Stimulated activated naive CD8-positive, alpha-beta T cell treated with anti-CD3 and anti-CD28 coated beads, Interleukin-15, amount 100 ng/mL, for 72 hours (primary cell): ENCODE results near the gene MTARC2.
A peak's percentile ranks its signal among the peaks of the same experiment; 100 is the strongest.
"Not testable (repeated sequence)": the region's sequence is repeated elsewhere in the genome, so short reads cannot be mapped to it uniquely, and the experiment has no call there.

Source experiments
- ATAC-seq: fragments of 150-1000 bp; cut with Tn5 transposase; 2 replicates; pipeline ENCODE4 v1.10.0; 2021; ENCODE audit warnings: mild to moderate bottlenecking, moderate library complexity
- DNase-seq, 2 donors: peaks; one replicate each; pipeline ENCODE4 v3.0.0; 2021 to 2022
- H3K27ac Mint-ChIP-seq, 2 donors: one replicate each; pipeline ENCODE4 v1.8.0; 2022; ENCODE audit warnings: mild to moderate bottlenecking in 2 of 2, mixed read lengths in 2 of 2, moderate library complexity in 2 of 2
- H3K27me3 Mint-ChIP-seq: one replicate; pipeline ENCODE4 v1.8.0; 2022; ENCODE audit warnings: mixed read lengths
- H3K4me1 Mint-ChIP-seq: one replicate; pipeline ENCODE4 v1.8.0; 2022; ENCODE audit warnings: mild to moderate bottlenecking, mixed read lengths
- H3K4me3 Mint-ChIP-seq, 2 donors: one replicate each; pipeline ENCODE4 v1.8.0; 2022; ENCODE audit warnings: mild to moderate bottlenecking in 2 of 2, mixed read lengths in 2 of 2, moderate library complexity in 1 of 2
- H3K9me3 Mint-ChIP-seq, 2 donors: one replicate each; pipeline ENCODE4 v1.8.0; 2022; ENCODE audit warnings: mixed read lengths in 2 of 2

The MTARC2 gene

GRCh38 chr1:220748089-220748934 is at the start of gene MTARC2:
Gene MTARC2, plus strand, starts transcription at chr1:220748322. Its CDS starts 210 bp downstream, at chr1:220748532.
- peaks cover 14% of the 10 kb centered on the region for H3K4me1 Mint-ChIP-seq
- no peaks in the 10 kb centered on the region for H3K9me3 Mint-ChIP-seq
- H3K4me3 Mint-ChIP-seq, result peak within 1 kb of the TSS; percentile 55 to 74
- no peak within 1 kb of the TSS for H3K27ac Mint-ChIP-seq
- H3K27me3 Mint-ChIP-seq, result peaks cover 76% of the 10 kb centered on the region
- DNase-seq, result peak; percentile 11 to 16
- ATAC-seq, result peak; percentile 68

GRCh38 chr1:220698607-220699016 is 49.5 kb upstream of the MTARC2 start:
- Mint-ChIP-seq H3K27ac (peak overlapping the region in 1 of 2 donors; percentile 31), H3K27me3 (peaks cover 16% of the 10 kb centered on the region), H3K4me3 (no peak overlapping the region), H3K9me3 (no peaks in the 10 kb centered on the region), H3K4me1 (peaks cover 6% of the 10 kb centered on the region)
- ATAC-seq (no peak), DNase-seq (no peak)

- ATAC-seq (no peak), DNase-seq (no peak)
- Mint-ChIP-seq H3K4me1 (peaks cover 6% of the 10 kb centered on the region), H3K27ac (no peak overlapping the region), H3K4me3 (no peak overlapping the region), H3K27me3 (peaks cover 20% of the 10 kb centered on the region), H3K9me3 (no peaks in the 10 kb centered on the region)
Observed at GRCh38 chr1:220699044-220699443, 49.1 kb upstream of the MTARC2 start.

GRCh38 chr1:220700556-220701179 is 47.5 kb upstream of the MTARC2 start:
- DNase-seq, result no peak
- Mint-ChIP-seq H3K4me1 (peaks cover 6% of the 10 kb centered on the region), H3K27ac (no peak overlapping the region), H3K27me3 (peaks cover 20% of the 10 kb centered on the region), H3K9me3 (no peaks in the 10 kb centered on the region), H3K4me3 (no peak overlapping the region)
- no peak for ATAC-seq

- peaks cover 20% of the 10 kb centered on the region for H3K27me3 Mint-ChIP-seq
- H3K4me3 Mint-ChIP-seq, result no peak overlapping the region
- peak; percentile 69 for ATAC-seq
- H3K4me1 Mint-ChIP-seq, result peaks cover 6% of the 10 kb centered on the region
- DNase-seq, result peak in 1 of 2 donors; percentile 16
- H3K27ac Mint-ChIP-seq, result no peak overlapping the region
- no peaks in the 10 kb centered on the region for H3K9me3 Mint-ChIP-seq
Observed at GRCh38 chr1:220701974-220702373, 46.1 kb upstream of the MTARC2 start.

- DNase-seq, result no peak
- ATAC-seq, result no peak
- peaks cover 6% of the 10 kb centered on the region for H3K4me1 Mint-ChIP-seq
- no peak overlapping the region for H3K27ac Mint-ChIP-seq
- H3K27me3 Mint-ChIP-seq, result peaks cover 20% of the 10 kb centered on the region
- H3K4me3 Mint-ChIP-seq, result no peak overlapping the region
- no peaks in the 10 kb centered on the region for H3K9me3 Mint-ChIP-seq
Observed at GRCh38 chr1:220702733-220703270, 45.3 kb upstream of the MTARC2 start.

- Mint-ChIP-seq H3K9me3 (no peaks in the 10 kb centered on the region), H3K27ac (peak overlapping the region in 1 of 2 donors; percentile 79), H3K4me3 (no peak overlapping the region), H3K27me3 (peaks cover 20% of the 10 kb centered on the region), H3K4me1 (peaks cover 6% of the 10 kb centered on the region)
- no peak for DNase-seq
- ATAC-seq, result no peak
Observed at GRCh38 chr1:220703305-220703704, 44.8 kb upstream of the MTARC2 start.

GRCh38 chr1:220705782-220706181 is 42.3 kb upstream of the MTARC2 start:
- H3K4me3 Mint-ChIP-seq, result no peak overlapping the region
- H3K9me3 Mint-ChIP-seq, result no peaks in the 10 kb centered on the region
- peaks cover 12% of the 10 kb centered on the region for H3K4me1 Mint-ChIP-seq
- H3K27ac Mint-ChIP-seq, result no peak overlapping the region
- DNase-seq, result no peak
- ATAC-seq, result no peak
- peaks cover 20% of the 10 kb centered on the region for H3K27me3 Mint-ChIP-seq

GRCh38 chr1:220706480-220706879 is 41.6 kb upstream of the MTARC2 start:
- DNase-seq (no peak), ATAC-seq (no peak)
- Mint-ChIP-seq H3K27me3 (peaks cover 20% of the 10 kb centered on the region), H3K27ac (peak overlapping the region in 1 of 2 donors; percentile 55), H3K4me3 (no peak overlapping the region), H3K4me1 (peaks cover 12% of the 10 kb centered on the region), H3K9me3 (no peaks in the 10 kb centered on the region)

- Mint-ChIP-seq H3K4me3 (no peak overlapping the region), H3K27ac (no peak overlapping the region), H3K4me1 (peaks cover 9% of the 10 kb centered on the region), H3K9me3 (no peaks in the 10 kb centered on the region), H3K27me3 (peaks cover 18% of the 10 kb centered on the region)
- DNase-seq, result no peak
- ATAC-seq, result no peak
Observed at GRCh38 chr1:220707160-220707559, 41.0 kb upstream of the MTARC2 start.

- H3K27ac Mint-ChIP-seq, result no peak overlapping the region
- DNase-seq (no peak), ATAC-seq (no peak)
- H3K4me1 Mint-ChIP-seq, result peaks cover 6% of the 10 kb centered on the region
- no peak overlapping the region for H3K4me3 Mint-ChIP-seq
- H3K27me3 Mint-ChIP-seq, result peaks cover 7% of the 10 kb centered on the region
- no peaks in the 10 kb centered on the region for H3K9me3 Mint-ChIP-seq
Observed at GRCh38 chr1:220708244-220708643, 39.9 kb upstream of the MTARC2 start.

GRCh38 chr1:220708936-220709801 is 39.0 kb upstream of the MTARC2 start:
- H3K4me3 Mint-ChIP-seq, result no peak overlapping the region
- ATAC-seq (no peak), DNase-seq (no peak)
- H3K27ac Mint-ChIP-seq, result no peak overlapping the region
- H3K4me1 Mint-ChIP-seq, result peaks cover 6% of the 10 kb centered on the region
- H3K27me3 Mint-ChIP-seq, result no peaks in the 10 kb centered on the region
- H3K9me3 Mint-ChIP-seq, result no peaks in the 10 kb centered on the region

- Mint-ChIP-seq H3K27ac (no peak overlapping the region), H3K27me3 (no peaks in the 10 kb centered on the region)
Observed at GRCh38 chr1:220710333-220710732, 37.8 kb upstream of the MTARC2 start.

GRCh38 chr1:220711056-220711809 is 36.9 kb upstream of the MTARC2 start:
- H3K27ac Mint-ChIP-seq, result no peak overlapping the region
- H3K4me1 Mint-ChIP-seq, result peaks cover 6% of the 10 kb centered on the region
- ATAC-seq, result no peak

More at GRCh38 chr1:220710333-220710732, 37.8 kb upstream of the MTARC2 start:
- DNase-seq, result no peak
- no peak for ATAC-seq
- Mint-ChIP-seq H3K4me3 (no peak overlapping the region), H3K9me3 (peaks cover 2 to 8% of the 10 kb centered on the region in 2 donors), H3K4me1 (peaks cover 6% of the 10 kb centered on the region)

GRCh38 chr1:220715986-220716385 is 32.1 kb upstream of the MTARC2 start:
- not testable (repeated sequence) for DNase-seq, H3K4me1 Mint-ChIP-seq, H3K9me3 Mint-ChIP-seq, H3K27ac Mint-ChIP-seq, ATAC-seq, H3K4me3 Mint-ChIP-seq
- H3K27me3 Mint-ChIP-seq, result peaks cover 18% of the 10 kb centered on the region

More at GRCh38 chr1:220711056-220711809, 36.9 kb upstream of the MTARC2 start:
- DNase-seq, result no peak
- H3K27me3 Mint-ChIP-seq, result no peaks in the 10 kb centered on the region
- no peak overlapping the region for H3K4me3 Mint-ChIP-seq
- H3K9me3 Mint-ChIP-seq, result peaks cover 9% of the 10 kb centered on the region in 2 donors
